NT2/D1 (cell line): ENCODE results near the gene GTSE1.
"Not testable (repeated sequence)": the region's sequence is repeated elsewhere in the genome, so short reads cannot be mapped to it uniquely, and the experiment has no call there.

Source experiments
- DNase-seq: peaks from one replicate; pipeline ENCODE4 v3.0.0-alpha.2; 2011; ENCODE audit warnings: low read depth, low spot score
- H3K27me3 ChIP-seq: 2 replicates; pipeline ENCODE4 v1.6.0; 2011; ENCODE audit warnings: mild to moderate bottlenecking; ENCODE audit not compliant: insufficient read length, insufficient read depth
- H3K36me3 ChIP-seq: 2 replicates; pipeline ENCODE4 v1.6.1; 2011; ENCODE audit warnings: mild to moderate bottlenecking, low read length, mixed read lengths; ENCODE audit not compliant: insufficient read depth, insufficient read length
- H3K4me1 ChIP-seq: 2 replicates; pipeline ENCODE4 v1.5.1; 2011; ENCODE audit not compliant: insufficient read depth, insufficient read length
- H3K4me3 ChIP-seq: 2 replicates; pipeline ENCODE4 v1.5.1; 2011; ENCODE audit warnings: low read depth; ENCODE audit not compliant: insufficient read length
- H3K9ac ChIP-seq: 2 replicates; pipeline ENCODE4 v1.6.0; 2011; ENCODE audit warnings: low read depth; ENCODE audit not compliant: insufficient read length
- H3K9me3 ChIP-seq: 2 replicates; pipeline ENCODE4 v1.5.1; 2011; ENCODE audit warnings: mild to moderate bottlenecking, low read length; ENCODE audit not compliant: insufficient read depth
- SUZ12 ChIP-seq: IDR thresholded peaks from 2 replicates; pipeline ENCODE4 v1.6.1; 2011; ENCODE audit not compliant: insufficient read length, insufficient read depth; ENCODE audit errors: extremely low read depth
- YY1 ChIP-seq: IDR thresholded peaks from 2 replicates; pipeline ENCODE4 v1.6.1; 2011; ENCODE audit not compliant: insufficient read length, insufficient read depth
- ZNF274 ChIP-seq: IDR thresholded peaks from 2 replicates; pipeline ENCODE4 v1.6.1; 2011; ENCODE audit warnings: mild to moderate bottlenecking, low read depth, low read length

GTSE1 gene

DNA sequence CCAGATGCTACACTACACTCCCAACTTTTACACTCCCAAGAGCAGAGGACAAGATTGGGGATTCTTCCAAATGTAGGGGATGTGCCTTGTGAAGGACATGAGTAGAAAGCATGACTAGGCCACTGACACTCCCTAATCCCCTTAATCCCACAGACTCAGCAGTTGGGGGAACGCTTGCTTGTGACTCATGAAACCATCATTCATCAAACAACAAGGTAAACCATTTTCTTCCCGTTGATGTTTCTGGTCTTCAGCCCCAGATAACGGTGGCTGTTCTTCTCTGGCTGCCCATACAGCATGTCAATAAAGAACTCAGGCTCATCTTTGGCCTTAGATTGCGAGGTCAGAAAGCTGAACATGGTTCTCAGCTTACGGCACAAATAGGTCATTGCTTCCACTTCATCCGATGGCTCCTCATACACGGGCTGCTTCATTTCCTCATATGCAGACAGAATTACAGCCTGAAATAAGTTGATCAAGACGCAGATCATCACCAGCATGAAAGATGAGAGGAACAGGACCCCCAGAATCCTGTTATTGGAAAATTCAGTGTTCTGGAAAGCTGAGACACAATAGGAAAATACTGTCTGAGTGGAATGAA, 40.2 kb upstream of the GTSE1 start:
- no peaks in the 10 kb centered on the region for H3K4me1 ChIP-seq
- no peak for TF ChIP-seq SUZ12
- H3K4me3 ChIP-seq, result no peak overlapping the region
- peaks cover 17% of the 10 kb centered on the region for H3K27me3 ChIP-seq
- no peaks in the 10 kb centered on the region for H3K36me3 ChIP-seq
- no peak overlapping the region for H3K9ac ChIP-seq
- no peak for DNase-seq
- H3K9me3 ChIP-seq, result no peaks in the 10 kb centered on the region

- H3K36me3 ChIP-seq, result no peaks in the 10 kb centered on the region
- no peak overlapping the region for H3K4me3 ChIP-seq
- H3K9me3 ChIP-seq, result peaks cover 14% of the 10 kb centered on the region; the same call in 1 of the 2 replicates
- H3K27me3 ChIP-seq, result peaks cover 41% of the 10 kb centered on the region
- TF ChIP-seq YY1 (no peak), SUZ12 (no peak), ZNF274 (no peak)
- no peak overlapping the region for H3K9ac ChIP-seq
- H3K4me1 ChIP-seq, result no peaks in the 10 kb centered on the region
- no peak for DNase-seq
These were observed 37.3 kb upstream of the GTSE1 start for GRCh38 chr22:46259374-46259773.

DNA sequence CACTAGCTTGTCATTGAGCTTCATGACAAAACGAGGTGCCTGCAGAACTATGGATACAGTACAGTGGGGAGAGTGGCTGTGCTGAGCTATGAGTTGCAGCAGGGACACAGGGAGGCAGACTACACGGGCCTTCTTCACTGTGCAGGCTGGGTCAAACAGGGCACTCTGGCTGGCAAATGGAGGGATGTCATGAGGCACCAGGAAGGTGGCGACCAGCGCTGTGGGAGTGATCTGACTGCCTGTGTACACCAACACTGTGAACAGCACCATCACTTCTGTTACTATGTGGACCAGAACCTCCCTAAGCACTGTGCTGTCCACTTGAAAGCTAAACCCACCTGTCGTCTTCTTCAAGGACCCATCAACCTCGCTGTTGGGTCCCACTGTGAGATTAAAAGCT, 36.6 kb upstream of the GTSE1 start:
- H3K36me3 ChIP-seq, result no peaks in the 10 kb centered on the region
- H3K4me1 ChIP-seq, result no peaks in the 10 kb centered on the region
- H3K4me3 ChIP-seq, result no peak overlapping the region
- peaks cover 41% of the 10 kb centered on the region for H3K27me3 ChIP-seq
- H3K9me3 ChIP-seq, result peaks cover 16% of the 10 kb centered on the region; the same call in 1 of the 2 replicates
- no peak overlapping the region for H3K9ac ChIP-seq
- no peak for DNase-seq
- TF ChIP-seq SUZ12 (no peak), YY1 (no peak), ZNF274 (no peak)

DNA sequence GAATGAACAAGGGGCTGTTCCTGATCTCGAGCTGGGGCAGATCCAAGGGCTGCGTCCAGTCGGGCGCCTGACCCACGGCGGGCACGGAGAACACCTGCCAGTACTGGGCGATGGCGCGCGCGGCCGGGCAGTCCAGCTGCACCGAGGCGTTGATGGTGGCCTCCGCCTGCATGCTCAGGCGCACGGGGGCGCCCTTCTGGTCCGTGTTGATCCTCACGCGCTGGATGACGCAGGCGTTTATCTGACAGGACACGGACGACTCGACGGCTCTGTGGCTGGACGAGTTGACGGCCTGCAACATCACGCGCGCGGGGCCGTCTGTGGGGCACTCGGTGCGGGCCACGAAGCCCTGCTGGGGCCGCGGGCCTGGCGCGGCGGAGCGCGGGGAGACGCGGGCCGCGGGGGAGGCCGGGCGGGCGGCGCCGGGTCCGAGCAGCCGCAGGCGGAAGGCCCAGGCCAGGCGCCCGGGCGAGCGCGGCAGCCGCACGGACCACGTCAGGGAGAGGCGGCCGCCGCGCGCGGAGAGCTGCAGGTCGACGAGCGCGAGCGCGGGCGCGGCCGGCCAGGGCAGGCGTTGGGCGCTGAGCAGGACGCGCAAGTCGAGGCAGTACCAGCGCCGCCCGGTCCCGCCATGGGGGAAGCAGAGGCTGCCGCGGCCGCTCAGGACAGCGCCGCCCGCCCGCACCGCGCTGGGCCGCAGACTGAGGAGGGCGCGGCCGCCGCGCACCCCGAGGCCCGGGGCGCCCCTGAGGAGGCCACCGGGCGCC, 34.0 kb upstream of the GTSE1 start:
- Histone ChIP-seq H3K9ac (peak overlapping the region; percentile 61), H3K27me3 (peaks cover 56% of the 10 kb centered on the region), H3K36me3 (no peaks in the 10 kb centered on the region), H3K9me3 (peaks cover 27% of the 10 kb centered on the region; the same call in 1 of the 2 replicates), H3K4me3 (peak overlapping the region; percentile 32), H3K4me1 (no peaks in the 10 kb centered on the region)
- TF ChIP-seq SUZ12 (no peak), YY1 (no peak), ZNF274 (no peak)
- peak; percentile 22 for DNase-seq

DNA sequence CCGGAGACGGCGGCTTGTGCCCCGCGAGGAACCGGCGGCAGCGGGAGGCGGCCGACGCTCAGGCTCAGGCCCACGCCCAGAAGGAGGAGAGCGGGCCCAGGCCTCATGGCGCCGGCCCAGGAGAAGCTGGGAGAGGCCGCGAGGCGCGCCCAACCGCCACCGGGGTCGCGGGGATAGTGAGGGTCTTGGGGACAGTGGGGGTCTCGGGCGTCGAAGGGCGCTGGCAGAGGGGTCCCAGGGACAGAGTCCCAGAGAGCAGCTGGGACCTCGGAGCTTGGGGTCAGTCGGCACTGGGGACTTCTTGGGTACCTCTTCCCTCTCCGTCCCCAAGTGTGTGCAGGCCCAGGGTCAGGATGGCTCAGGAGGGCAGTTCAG, 33.5 kb upstream of the GTSE1 start, which contains the start of gene PKDREJ:
TSS of gene PKDREJ (minus strand) at position 128 of the 375 bp plus-strand sequence. CDS start at position 107, 21 bp downstream.
- Histone ChIP-seq H3K27me3 (peaks cover 56% of the 10 kb centered on the region), H3K4me1 (no peaks in the 10 kb centered on the region), H3K36me3 (no peaks in the 10 kb centered on the region), H3K9me3 (peaks cover 27% of the 10 kb centered on the region; the same call in 1 of the 2 replicates), H3K9ac (peak within 1 kb of the TSS; percentile 61), H3K4me3 (peak within 1 kb of the TSS; percentile 32)
- TF ChIP-seq YY1 (no peak), ZNF274 (no peak), SUZ12 (no peak)
- no peak for DNase-seq

DNA sequence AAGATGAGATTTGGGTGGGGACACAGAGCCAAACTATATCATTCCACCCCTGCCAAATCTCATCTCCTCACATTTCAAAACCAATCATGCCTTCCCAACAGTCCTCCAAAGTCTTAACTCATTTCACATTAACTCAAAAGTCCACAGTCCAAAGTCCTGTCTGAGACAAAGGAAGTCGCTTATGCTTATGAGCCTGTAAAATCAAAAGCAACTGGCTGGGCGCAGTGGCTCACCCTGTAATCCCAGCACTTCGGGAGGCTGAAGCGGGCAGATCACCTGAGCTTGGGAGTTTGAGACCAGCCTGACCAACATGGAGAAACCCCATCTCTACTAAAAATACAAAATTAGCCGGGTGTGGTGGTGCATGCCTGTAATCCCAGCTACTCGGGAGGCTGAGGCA, 32.1 kb upstream of the GTSE1 start:
- DNase-seq, H3K4me3 ChIP-seq, H3K9ac ChIP-seq, H3K4me1 ChIP-seq, H3K36me3 ChIP-seq: not testable (repeated sequence)
- H3K9me3 ChIP-seq, result peaks cover 27% of the 10 kb centered on the region; the same call in 1 of the 2 replicates
- peaks cover 55% of the 10 kb centered on the region for H3K27me3 ChIP-seq

DNA sequence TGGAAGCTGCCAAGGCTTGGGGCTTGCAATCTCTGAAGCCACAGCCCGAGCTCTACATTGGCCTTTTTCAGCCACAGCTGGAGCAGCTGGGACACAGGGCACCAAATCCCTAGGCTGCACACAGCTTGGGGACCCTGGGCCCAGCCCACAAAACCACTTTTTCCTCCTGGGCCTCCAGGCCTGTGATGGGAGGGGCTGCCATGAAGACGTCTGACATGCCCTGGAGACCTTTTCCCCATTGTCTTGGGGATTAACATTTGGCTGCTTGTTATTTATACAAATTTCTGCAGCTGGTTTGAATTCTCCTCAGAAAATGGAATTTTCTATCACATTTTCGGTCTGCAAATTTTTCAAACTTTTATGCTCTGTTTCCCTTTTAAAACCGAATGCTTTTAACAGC, 31.0 kb upstream of the GTSE1 start:
- not testable (repeated sequence) for DNase-seq, H3K36me3 ChIP-seq, H3K4me1 ChIP-seq, H3K4me3 ChIP-seq, H3K9ac ChIP-seq
- peaks cover 27% of the 10 kb centered on the region; the same call in 1 of the 2 replicates for H3K9me3 ChIP-seq
- H3K27me3 ChIP-seq, result peaks cover 45% of the 10 kb centered on the region
